H9 (cell line): Measurements from ENCODE around the gene DNAI1. TPM values are rescaled to one million over a fixed set of nuclear protein-coding genes. Genes with fewer than 3 reads are reported as not detected.

Source experiments
- DNase-seq: peaks from one replicate; pipeline ENCODE4 v3.0.0-alpha.2; 2017
- H2AFZ ChIP-seq: one replicate; pipeline ENCODE4 v1.6.1; 2013; ENCODE audit warnings: mild to moderate bottlenecking, low read length, control low read depth, moderate library complexity
- H2AK5ac ChIP-seq: 2 replicates; pipeline ENCODE4 v1.6.1; 2013; ENCODE audit warnings: low read length, control low read depth, mixed read lengths; ENCODE audit not compliant: insufficient read length
- H2BK120ac ChIP-seq: one replicate; pipeline ENCODE4 v1.6.1; 2013; ENCODE audit warnings: low read depth, mild to moderate bottlenecking, low read length, control low read depth, inconsistent platforms; ENCODE audit not compliant: poor library complexity, severe bottlenecking
- H2BK12ac ChIP-seq: 2 replicates; pipeline ENCODE4 v1.6.1; 2013; ENCODE audit warnings: low read length, control low read depth, mixed read lengths, low read depth; ENCODE audit not compliant: insufficient read length
- H2BK15ac ChIP-seq: 2 replicates; pipeline ENCODE4 v1.6.1; 2013; ENCODE audit warnings: low read depth, low read length, control low read depth
- H2BK20ac ChIP-seq: one replicate; pipeline ENCODE4 v1.6.1; 2013; ENCODE audit warnings: low read depth, mild to moderate bottlenecking, low read length, control low read depth, inconsistent platforms; ENCODE audit not compliant: poor library complexity, severe bottlenecking
- H2BK5ac ChIP-seq: 2 replicates; pipeline ENCODE4 v1.6.1; 2013; ENCODE audit warnings: low read length, control low read depth, mixed read lengths; ENCODE audit not compliant: insufficient read length
- H3K14ac ChIP-seq: 2 replicates; pipeline ENCODE4 v1.6.1; 2013; ENCODE audit warnings: low read length, control low read depth; ENCODE audit not compliant: insufficient read depth
- H3K18ac ChIP-seq: 2 replicates; pipeline ENCODE4 v1.6.1; 2013; ENCODE audit warnings: low read depth, mild to moderate bottlenecking, mixed read lengths, low read length, control low read depth; ENCODE audit not compliant: insufficient read length
- H3K23ac ChIP-seq: 2 replicates; pipeline ENCODE4 v1.6.1; 2013; ENCODE audit warnings: low read length, control low read depth, mixed read lengths, low read depth; ENCODE audit not compliant: insufficient read length
- H3K23me2 ChIP-seq: 2 replicates; pipeline ENCODE4 v1.6.1; 2013; ENCODE audit warnings: low read depth, mild to moderate bottlenecking, mixed read lengths, low read length, control low read depth; ENCODE audit not compliant: insufficient read length, poor library complexity, severe bottlenecking
- H3K27ac ChIP-seq: 2 replicates; pipeline ENCODE4 v1.5.1; 2013; ENCODE audit warnings: low read length, control low read depth, mixed read lengths, low read depth; ENCODE audit not compliant: insufficient read length
- H3K27me3 ChIP-seq: 2 replicates; pipeline ENCODE4 v1.6.1; 2013; ENCODE audit warnings: low read length, control low read depth, inconsistent platforms; ENCODE audit not compliant: insufficient read depth
- H3K4ac ChIP-seq: 2 replicates; pipeline ENCODE4 v1.6.1; 2013; ENCODE audit warnings: low read depth, mild to moderate bottlenecking, control low read depth, inconsistent platforms, low read length, moderate library complexity
- H3K4me1 ChIP-seq: 2 replicates; pipeline ENCODE4 v1.6.1; 2013; ENCODE audit warnings: low read length, control low read depth, inconsistent platforms; ENCODE audit not compliant: insufficient read depth
- H3K4me2 ChIP-seq: 2 replicates; pipeline ENCODE4 v1.6.1; 2013; ENCODE audit warnings: low read length, control low read depth, mixed read lengths; ENCODE audit not compliant: insufficient read length, insufficient read depth
- H3K56ac ChIP-seq: 2 replicates; pipeline ENCODE4 v1.6.1; 2013; ENCODE audit warnings: low read depth, mild to moderate bottlenecking, mixed read lengths, low read length, control low read depth; ENCODE audit not compliant: insufficient read length
- H3K79me1 ChIP-seq: 2 replicates; pipeline ENCODE4 v1.6.1; 2013; ENCODE audit warnings: low read depth, mild to moderate bottlenecking, moderate library complexity, low read length, control low read depth, inconsistent platforms; ENCODE audit not compliant: insufficient read depth, poor library complexity, severe bottlenecking
- H3K79me2 ChIP-seq: 2 replicates; pipeline ENCODE4 v1.6.1; 2013; ENCODE audit warnings: low read length, control low read depth, inconsistent platforms; ENCODE audit not compliant: insufficient read depth
- H3K9ac ChIP-seq: 2 replicates; pipeline ENCODE4 v1.6.1; 2013; ENCODE audit warnings: low read length, control low read depth, mixed read lengths; ENCODE audit not compliant: insufficient read length; ENCODE audit errors: extremely low read depth
- H3K9me3 ChIP-seq: one replicate; pipeline ENCODE4 v1.6.1; 2013; ENCODE audit warnings: low read depth, low read length, inconsistent platforms; ENCODE audit not compliant: control insufficient read depth
- H3T11ph ChIP-seq: one replicate; pipeline ENCODE4 v1.6.1; 2013; ENCODE audit warnings: mild to moderate bottlenecking, low read length, control low read depth, inconsistent platforms
- H4K20me1 ChIP-seq: one replicate; pipeline ENCODE4 v1.6.1; 2013; ENCODE audit not compliant: control insufficient read depth, insufficient read length, insufficient read depth
- H4K5ac ChIP-seq: 2 replicates; pipeline ENCODE4 v1.6.1; 2013; ENCODE audit warnings: low read depth, mild to moderate bottlenecking, mixed read lengths, low read length, control low read depth; ENCODE audit not compliant: insufficient read length
- H4K8ac ChIP-seq: replicated peaks from 2 replicates; pipeline ENCODE4 v1.6.1; 2013; ENCODE audit warnings: low read length, control low read depth, mixed read lengths, low read depth; ENCODE audit not compliant: insufficient read length
- H4K91ac ChIP-seq: 2 replicates; pipeline ENCODE4 v1.6.1; 2013; ENCODE audit warnings: low read depth, mild to moderate bottlenecking, moderate library complexity, mixed read lengths, low read length, control low read depth; ENCODE audit not compliant: insufficient read length
- H3K27ac Mint-ChIP-seq, 3 experiments: 2 replicates in 2 of 3; 3 replicates in 1 of 3; pipeline ENCODE4 v1.8.0; 2020 to 2021; ENCODE audit warnings: mixed read lengths in 3 of 3, mild to moderate bottlenecking in 1 of 3, moderate library complexity in 1 of 3
- H3K27me3 Mint-ChIP-seq: 2 replicates; pipeline ENCODE4 v1.8.0; 2021; ENCODE audit warnings: low read depth, mild to moderate bottlenecking, moderate library complexity, mixed read lengths
- H3K36me3 Mint-ChIP-seq, 3 experiments: 2 replicates in 2 of 3; 3 replicates in 1 of 3; pipeline ENCODE4 v1.8.0; 2020 to 2021; ENCODE audit warnings: low read depth in 3 of 3, mixed read lengths in 3 of 3; ENCODE audit not compliant: insufficient read depth in 1 of 3
- H3K4me1 Mint-ChIP-seq, 2 experiments: 2 replicates each; pipeline ENCODE4 v1.8.0; 2020; ENCODE audit warnings: mixed read lengths in 2 of 2
- H3K4me3 Mint-ChIP-seq, 2 experiments: 2 replicates in 1 of 2; 3 replicates in 1 of 2; pipeline ENCODE4 v1.8.0; 2020 to 2021; ENCODE audit warnings: mild to moderate bottlenecking in 2 of 2, mixed read lengths in 2 of 2, moderate library complexity in 1 of 2
- H3K9me3 Mint-ChIP-seq, 2 experiments: 2 replicates in 1 of 2; 3 replicates in 1 of 2; pipeline ENCODE4 v1.8.0; 2020; ENCODE audit warnings: mild to moderate bottlenecking in 2 of 2, mixed read lengths in 2 of 2, moderate library complexity in 1 of 2
- WGBS: extraction: QIAGEN DNeasy Blood & Tissue Kit; methylation state at CpG from one replicate; pipeline ENCODE4 v1.1.7; 2013; ENCODE audit warnings: missing lambda C conversion rate, low lambda C conversion rate, mixed read lengths; ENCODE audit not compliant: insufficient read length; ENCODE audit errors: extremely low coverage; 5-methylcytosine and 5-hydroxymethylcytosine counted together
- total RNA-seq: library from RNA; stranded (reverse); gene quantifications from 2 replicates; pipeline ENCODE4 v1.2.1, GENCODE V29; 2021
- TF ChIP-seq, protein P1 (sequence below): fragments of 200-600 bp; sonication (generic); conservative IDR thresholded peaks from 3 replicates; pipeline ENCODE4 v1.8.0; 2021; ENCODE audit warnings: antibody characterized with exemption, mild to moderate bottlenecking

Gene DNAI1
- total RNA-seq, 1 experiment from 2014 or later = 0.22 TPM

DNA sequence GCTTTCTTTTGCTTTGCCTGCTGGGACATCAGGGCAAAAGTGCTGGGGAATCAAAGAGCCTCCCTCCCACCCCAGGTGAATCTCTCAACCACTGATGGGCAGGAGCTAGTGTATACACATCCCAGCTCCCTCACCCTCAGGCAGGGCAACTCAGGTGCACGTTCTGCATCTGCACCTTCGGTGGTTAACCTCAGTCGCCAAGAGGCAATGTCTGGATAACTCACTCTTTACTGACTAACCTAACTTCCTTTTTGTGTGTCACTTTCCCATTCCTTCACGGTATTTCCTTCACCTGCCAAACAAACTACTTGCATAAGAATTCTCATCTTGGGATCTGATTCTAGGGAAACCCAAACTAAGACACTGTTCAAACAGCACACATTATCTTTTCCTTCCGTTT is 104.7 kb downstream of the DNAI1 start:
- H2BK120ac ChIP-seq = no peak overlapping the region
- H4K8ac ChIP-seq = no peak overlapping the region
- TF ChIP-seq, protein P1, sequence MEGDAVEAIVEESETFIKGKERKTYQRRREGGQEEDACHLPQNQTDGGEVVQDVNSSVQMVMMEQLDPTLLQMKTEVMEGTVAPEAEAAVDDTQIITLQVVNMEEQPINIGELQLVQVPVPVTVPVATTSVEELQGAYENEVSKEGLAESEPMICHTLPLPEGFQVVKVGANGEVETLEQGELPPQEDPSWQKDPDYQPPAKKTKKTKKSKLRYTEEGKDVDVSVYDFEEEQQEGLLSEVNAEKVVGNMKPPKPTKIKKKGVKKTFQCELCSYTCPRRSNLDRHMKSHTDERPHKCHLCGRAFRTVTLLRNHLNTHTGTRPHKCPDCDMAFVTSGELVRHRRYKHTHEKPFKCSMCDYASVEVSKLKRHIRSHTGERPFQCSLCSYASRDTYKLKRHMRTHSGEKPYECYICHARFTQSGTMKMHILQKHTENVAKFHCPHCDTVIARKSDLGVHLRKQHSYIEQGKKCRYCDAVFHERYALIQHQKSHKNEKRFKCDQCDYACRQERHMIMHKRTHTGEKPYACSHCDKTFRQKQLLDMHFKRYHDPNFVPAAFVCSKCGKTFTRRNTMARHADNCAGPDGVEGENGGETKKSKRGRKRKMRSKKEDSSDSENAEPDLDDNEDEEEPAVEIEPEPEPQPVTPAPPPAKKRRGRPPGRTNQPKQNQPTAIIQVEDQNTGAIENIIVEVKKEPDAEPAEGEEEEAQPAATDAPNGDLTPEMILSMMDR = no peak
- H3K79me1 ChIP-seq = no peaks in the 10 kb centered on the region
- H3K79me2 ChIP-seq = no peaks in the 10 kb centered on the region
- peaks cover 8% of the 10 kb centered on the region; the same call in 1 of the 2 replicates for H3K4me1 ChIP-seq
- no peak overlapping the region for H3K4ac ChIP-seq
- H3K23me2 ChIP-seq = no peaks in the 10 kb centered on the region
- H2BK5ac ChIP-seq = no peak overlapping the region
- no peak overlapping the region for H3K4me2 ChIP-seq
- H3K27ac Mint-ChIP-seq = no peak overlapping the region
- no peak overlapping the region for H2BK15ac ChIP-seq
- H3K27ac ChIP-seq = no peak overlapping the region
- H3K9me3 ChIP-seq = no peaks in the 10 kb centered on the region
- DNase-seq = no peak
- peaks cover 26 to 40% of the 10 kb centered on the region in 2 experiments for H3K4me1 Mint-ChIP-seq
- no peaks in the 10 kb centered on the region for H3K27me3 ChIP-seq
- H3K18ac ChIP-seq = no peak overlapping the region
- H3K4me3 Mint-ChIP-seq = no peak overlapping the region
- H2AK5ac ChIP-seq = no peak overlapping the region
- H3T11ph ChIP-seq = no peak overlapping the region
- H3K14ac ChIP-seq = no peak overlapping the region
- 0 out of 5 replicates have a peak, but pooled peaks cover 0 to 2% of the 10 kb centered on the region in 2 experiments for H3K9me3 Mint-ChIP-seq
- H2BK20ac ChIP-seq = no peak overlapping the region
- no peak overlapping the region for H4K91ac ChIP-seq
- no peak overlapping the region for H3K23ac ChIP-seq
- H3K9ac ChIP-seq = no peak overlapping the region
- H3K56ac ChIP-seq = no peak overlapping the region
- peaks cover 38% of the 10 kb centered on the region for H3K27me3 Mint-ChIP-seq
- H3K36me3 Mint-ChIP-seq = no peaks in the 10 kb centered on the region
- no peak overlapping the region for H2AFZ ChIP-seq
- no peaks in the 10 kb centered on the region for H4K20me1 ChIP-seq
- WGBS = no CpG with 5 or more reads among the region's 5 CpGs
- no peak overlapping the region for H4K5ac ChIP-seq
- H2BK12ac ChIP-seq = no peak overlapping the region
